ENCODE measurements around the gene BAZ1B.
"Not testable (repeated sequence)": the region's sequence is repeated elsewhere in the genome, so short reads cannot be mapped to it uniquely, and the experiment has no call there.

Gene BAZ1B

DNA sequence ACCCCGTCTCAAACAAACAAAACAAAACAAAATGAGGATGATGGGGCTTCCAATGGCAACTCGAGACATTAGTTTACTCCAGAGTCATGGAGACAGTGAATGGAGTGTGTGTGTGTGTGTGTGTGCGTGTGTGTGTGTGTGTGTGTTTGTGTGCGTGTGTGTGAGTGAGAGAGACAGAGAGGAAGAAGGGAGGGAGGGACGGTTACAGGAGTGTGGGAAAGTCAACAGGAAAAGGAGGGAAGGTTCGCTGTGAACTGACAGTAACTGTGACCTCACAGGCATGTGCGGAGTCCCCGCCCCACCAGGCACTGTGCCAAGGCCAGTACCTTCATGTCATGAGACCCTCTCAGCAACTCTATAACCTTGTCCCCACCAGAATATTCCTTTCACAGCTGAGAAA lies 102.1 kb downstream of the BAZ1B start:
- DNase-seq (ENCODE audit: low read depth); H3K4me3 ChIP-seq (ENCODE audit: low read length): not testable (repeated sequence)

DNA sequence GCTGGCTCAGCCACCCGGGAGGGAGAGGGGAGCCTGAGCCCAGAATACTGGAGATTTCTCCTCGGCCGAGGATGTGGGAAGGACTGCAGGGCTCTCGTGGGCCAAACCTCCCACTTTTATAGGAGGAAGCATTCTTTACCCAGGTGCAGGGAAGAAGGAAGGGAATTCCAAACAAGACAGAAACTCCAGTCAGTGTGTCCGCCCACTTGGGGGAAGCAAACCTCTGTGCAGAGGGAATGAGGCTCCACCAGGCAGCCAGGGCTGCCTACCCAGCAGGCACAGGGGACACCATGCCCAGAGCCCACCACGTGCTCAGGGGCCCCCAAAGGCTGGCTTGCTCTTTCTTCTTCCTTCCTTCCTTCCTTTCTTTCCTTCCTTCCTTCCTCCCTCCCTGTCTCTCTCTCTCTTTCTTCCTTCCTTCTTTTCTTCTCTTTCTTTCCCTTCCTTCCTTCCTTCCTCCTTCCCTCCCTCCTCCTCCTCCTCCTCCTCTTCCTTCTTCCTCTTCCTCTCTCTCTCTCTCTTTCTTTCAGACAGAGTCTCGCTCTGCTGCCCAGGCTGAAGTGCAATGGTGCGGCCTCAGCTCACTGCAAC lies 103.9 kb downstream of the BAZ1B start:
- Histone ChIP-seq H3K27me3 (replicated peaks; ENCODE audit: control insufficient read depth, insufficient read depth, low read length) (peaks cover 6% of the 10 kb centered on the region), H3K4me1 (ENCODE audit: control insufficient read depth, insufficient read depth, low read length) (no peaks in the 10 kb centered on the region), H3K4me3 (ENCODE audit: low read length) (no peak overlapping the region), H3K9ac (ENCODE audit: low read length) (no peak overlapping the region), H3K9me3 (ENCODE audit: control insufficient read depth, low read length) (no peaks in the 10 kb centered on the region), H3K36me3 (ENCODE audit: control insufficient read depth, insufficient read depth, low read length, severe bottlenecking) (no peaks in the 10 kb centered on the region)
- DNase-seq (ENCODE audit: low read depth) = no peak

More for the DNA sequence above, 102.1 kb downstream of the BAZ1B start:
- not testable (repeated sequence) for H3K9ac ChIP-seq (ENCODE audit: low read length); H3K36me3 ChIP-seq (ENCODE audit: control insufficient read depth, insufficient read depth, low read length, severe bottlenecking); H3K27me3 ChIP-seq (replicated peaks; ENCODE audit: control insufficient read depth, insufficient read depth, low read length); H3K4me1 ChIP-seq (ENCODE audit: control insufficient read depth, insufficient read depth, low read length); H3K9me3 ChIP-seq (ENCODE audit: control insufficient read depth, low read length)

DNA sequence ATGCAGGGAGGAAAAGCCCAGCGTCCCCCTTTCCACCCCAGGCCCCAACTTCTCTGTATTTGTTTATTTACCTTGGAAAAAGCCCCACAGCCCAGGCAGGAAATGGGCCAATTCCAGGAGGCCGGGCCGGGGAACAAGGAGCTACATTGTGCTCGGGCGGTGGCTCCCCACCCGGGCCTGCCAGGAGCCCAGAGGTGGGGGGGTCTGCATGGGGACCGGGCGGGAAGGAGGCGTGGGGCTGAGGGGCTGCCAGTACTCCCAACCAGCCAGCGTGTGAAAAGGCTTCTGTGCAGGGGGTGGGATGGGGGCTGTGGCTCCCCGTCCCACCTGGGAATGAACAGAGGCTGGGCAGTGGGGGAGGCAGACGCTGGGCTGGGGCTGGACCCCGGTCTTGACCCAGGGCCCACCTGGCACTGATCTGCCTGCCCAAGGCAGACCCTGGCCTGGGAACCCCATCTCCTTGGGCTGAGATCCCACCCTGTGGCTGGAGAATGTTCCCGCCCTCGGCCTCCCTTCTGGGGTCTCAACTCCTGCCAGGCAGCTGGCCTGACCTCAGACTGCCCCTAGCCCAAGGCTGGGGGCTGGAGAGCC lies 111.5 kb downstream of the BAZ1B start:
- not testable (repeated sequence) for H3K9ac ChIP-seq (ENCODE audit: low read length); H3K4me1 ChIP-seq (ENCODE audit: control insufficient read depth, insufficient read depth, low read length); H3K9me3 ChIP-seq (ENCODE audit: control insufficient read depth, low read length); H3K4me3 ChIP-seq (ENCODE audit: low read length); H3K27me3 ChIP-seq (replicated peaks; ENCODE audit: control insufficient read depth, insufficient read depth, low read length); H3K36me3 ChIP-seq (ENCODE audit: control insufficient read depth, insufficient read depth, low read length, severe bottlenecking)
- DNase-seq (ENCODE audit: low read depth) = peak; percentile 58

DNA sequence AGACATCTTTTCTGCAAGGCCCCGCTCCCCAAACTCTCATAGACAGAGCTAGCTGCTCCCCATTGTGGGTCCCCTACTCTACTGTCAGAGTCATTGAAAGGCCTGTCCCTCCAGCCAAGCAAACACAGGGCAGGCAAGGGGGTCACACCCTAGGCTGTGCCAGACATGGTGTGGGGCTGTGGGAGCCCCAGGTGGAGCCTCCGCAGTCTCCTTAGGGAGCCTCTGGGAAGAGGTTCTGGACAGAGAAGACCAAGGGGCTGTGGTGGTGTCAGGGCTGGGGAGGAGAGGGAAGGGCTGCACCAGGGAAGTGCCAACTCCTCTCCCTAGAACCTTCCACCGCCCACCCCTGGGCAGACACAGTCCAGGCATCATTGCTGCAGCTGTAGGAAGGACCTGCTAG lies 117.2 kb downstream of the BAZ1B start:
- H3K9me3 ChIP-seq (ENCODE audit: control insufficient read depth, low read length); H3K4me1 ChIP-seq (ENCODE audit: control insufficient read depth, insufficient read depth, low read length); H3K27me3 ChIP-seq (replicated peaks; ENCODE audit: control insufficient read depth, insufficient read depth, low read length); H3K36me3 ChIP-seq (ENCODE audit: control insufficient read depth, insufficient read depth, low read length, severe bottlenecking); H3K4me3 ChIP-seq (ENCODE audit: low read length); DNase-seq (ENCODE audit: low read depth); H3K9ac ChIP-seq (ENCODE audit: low read length): not testable (repeated sequence)

DNA sequence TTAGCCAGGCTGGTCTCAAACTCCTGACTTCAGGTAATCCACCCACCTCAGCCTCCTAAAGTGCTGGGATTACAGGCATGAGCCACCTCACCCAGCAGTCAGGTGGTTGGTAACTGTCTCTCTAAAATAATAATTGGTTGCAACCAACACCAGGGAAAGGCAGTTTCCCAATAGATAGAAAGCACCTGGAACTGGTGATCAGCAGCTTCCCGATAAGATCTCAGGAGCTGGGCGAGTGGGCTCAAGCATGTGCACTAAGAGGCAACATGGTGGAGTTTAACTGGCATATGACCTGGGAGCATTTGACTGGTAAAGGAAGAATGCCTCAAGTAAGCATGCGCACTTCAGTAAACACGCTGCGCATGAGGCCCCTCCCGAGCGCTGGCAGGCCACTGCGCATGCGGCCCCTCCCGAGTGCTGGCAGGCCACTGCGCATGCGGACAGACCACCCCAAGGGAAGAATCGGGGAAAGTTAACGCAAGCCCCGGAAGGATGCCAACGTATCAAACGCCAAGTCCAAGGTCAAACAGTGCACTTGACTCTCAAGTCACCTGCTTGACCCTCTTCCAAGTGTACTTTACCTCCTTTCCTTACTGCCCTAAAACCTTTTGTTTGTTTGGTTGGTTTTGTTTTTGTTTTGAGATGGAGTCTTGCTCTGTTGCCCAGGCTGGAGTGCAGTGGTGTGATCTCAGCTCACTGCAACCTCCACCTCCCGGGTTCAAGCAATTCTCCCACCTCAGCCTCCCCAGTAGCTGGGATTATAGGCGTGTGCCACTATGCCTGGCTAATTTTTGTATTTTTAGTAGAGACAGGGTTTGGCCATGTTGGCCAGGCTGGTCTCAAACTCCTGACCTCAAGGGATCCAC lies 122.7 kb downstream of the BAZ1B start:
- not testable (repeated sequence) for H3K4me1 ChIP-seq (ENCODE audit: control insufficient read depth, insufficient read depth, low read length); H3K9me3 ChIP-seq (ENCODE audit: control insufficient read depth, low read length); H3K27me3 ChIP-seq (replicated peaks; ENCODE audit: control insufficient read depth, insufficient read depth, low read length); H3K9ac ChIP-seq (ENCODE audit: low read length); H3K36me3 ChIP-seq (ENCODE audit: control insufficient read depth, insufficient read depth, low read length, severe bottlenecking)
- peak; percentile 86 for DNase-seq (ENCODE audit: low read depth)
- peak overlapping the region; percentile 5 for H3K4me3 ChIP-seq (ENCODE audit: low read length)

DNA sequence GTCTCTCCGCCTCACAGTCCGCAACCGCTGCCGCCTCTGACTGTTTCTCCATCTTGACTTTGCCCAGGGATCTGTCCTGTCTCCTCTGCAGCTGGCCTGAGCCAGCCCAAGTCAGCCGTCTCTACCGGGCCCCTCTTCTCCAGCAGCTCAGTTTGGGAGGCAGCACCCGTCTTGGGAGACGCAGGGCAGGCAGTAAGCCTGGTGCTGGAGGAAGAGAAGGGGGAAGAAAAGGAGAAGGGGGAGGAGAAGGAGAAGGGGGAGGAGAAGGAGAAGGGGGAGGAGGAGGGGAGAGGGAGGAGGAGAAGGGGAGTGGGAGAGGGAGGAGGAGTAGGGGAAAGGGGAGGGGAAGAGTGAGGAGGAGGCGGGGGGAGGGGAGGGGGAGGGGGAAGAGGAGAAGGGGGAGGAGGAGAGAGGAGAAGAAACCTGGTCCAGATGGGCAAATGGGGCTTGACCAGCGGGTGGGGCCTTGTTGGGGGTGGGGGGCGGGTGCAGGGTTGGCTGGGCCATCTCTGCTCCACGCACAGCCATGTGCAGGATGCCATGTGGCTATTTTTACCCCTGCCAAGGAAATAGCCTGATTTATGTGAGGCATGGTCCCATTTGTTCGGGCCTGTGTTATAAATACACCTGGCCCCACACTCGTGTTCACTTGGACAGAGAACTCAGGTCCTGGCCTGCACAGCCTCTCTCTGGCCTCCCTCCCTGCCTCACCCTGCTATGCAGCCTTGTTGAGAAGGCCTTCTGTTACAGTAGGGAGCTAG lies 124.4 kb downstream of the BAZ1B start:
- Histone ChIP-seq H3K4me3 (ENCODE audit: low read length) (peak overlapping the region; percentile 77), H3K4me1 (ENCODE audit: control insufficient read depth, insufficient read depth, low read length) (peaks cover 15% of the 10 kb centered on the region), H3K36me3 (ENCODE audit: control insufficient read depth, insufficient read depth, low read length, severe bottlenecking) (no peaks in the 10 kb centered on the region), H3K27me3 (replicated peaks; ENCODE audit: control insufficient read depth, insufficient read depth, low read length) (no peaks in the 10 kb centered on the region), H3K9me3 (ENCODE audit: control insufficient read depth, low read length) (no peaks in the 10 kb centered on the region), H3K9ac (ENCODE audit: low read length) (peak overlapping the region; percentile 85)
- no peak for DNase-seq (ENCODE audit: low read depth)

DNA sequence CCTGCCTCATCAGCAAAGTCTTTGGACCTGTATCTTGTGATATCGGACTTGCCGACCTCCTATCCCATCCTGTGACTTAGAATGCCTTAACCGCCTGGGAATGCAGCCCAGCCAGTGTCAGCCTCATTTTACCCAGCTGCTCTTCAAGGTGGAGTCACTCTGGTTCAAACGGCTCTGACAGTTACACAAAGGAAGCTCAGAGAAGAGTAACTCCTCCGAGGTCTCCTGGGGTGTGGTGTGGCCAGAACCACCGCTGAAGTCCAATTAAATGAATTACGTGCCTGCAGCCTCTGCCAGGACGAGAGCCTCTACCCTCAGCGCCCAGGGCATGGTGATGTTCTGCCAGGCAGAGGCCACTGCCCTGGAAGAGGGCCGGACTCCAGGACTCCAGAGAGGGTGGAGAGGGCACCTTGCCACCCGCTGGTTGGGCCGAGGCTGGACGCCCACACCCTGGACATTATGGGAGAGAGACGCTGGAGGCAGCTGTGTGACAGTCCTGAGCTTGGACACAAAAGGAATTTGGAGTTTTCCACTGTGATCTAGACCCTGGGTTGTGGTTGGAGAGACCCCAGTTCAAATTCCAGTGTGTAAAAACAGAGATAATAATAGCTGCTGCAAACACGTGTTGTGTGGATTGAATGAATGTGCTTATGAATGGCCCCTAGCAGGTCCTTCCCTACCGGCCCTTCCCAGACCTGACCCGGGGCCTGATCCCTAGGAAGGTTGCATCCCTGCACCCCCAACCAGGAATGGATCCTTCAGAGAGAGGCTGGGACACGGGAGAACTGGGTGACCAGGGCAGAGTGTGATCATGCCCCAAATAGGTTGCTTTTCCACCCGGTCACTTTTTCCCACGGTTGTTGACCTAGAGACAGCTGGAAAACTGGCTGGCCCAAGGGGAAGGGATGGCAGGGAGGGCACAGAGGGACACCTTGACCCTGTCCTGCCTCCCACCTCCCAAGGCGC lies 126.3 kb downstream of the BAZ1B start:
- DNase-seq (ENCODE audit: low read depth) = no peak
- Histone ChIP-seq H3K36me3 (ENCODE audit: control insufficient read depth, insufficient read depth, low read length, severe bottlenecking) (no peaks in the 10 kb centered on the region), H3K9me3 (ENCODE audit: control insufficient read depth, low read length) (peaks cover 9% of the 10 kb centered on the region), H3K27me3 (replicated peaks; ENCODE audit: control insufficient read depth, insufficient read depth, low read length) (no peaks in the 10 kb centered on the region), H3K9ac (ENCODE audit: low read length) (peak overlapping the region; percentile 69), H3K4me3 (ENCODE audit: low read length) (peak overlapping the region; percentile 66), H3K4me1 (ENCODE audit: control insufficient read depth, insufficient read depth, low read length) (peaks cover 15% of the 10 kb centered on the region)

DNA sequence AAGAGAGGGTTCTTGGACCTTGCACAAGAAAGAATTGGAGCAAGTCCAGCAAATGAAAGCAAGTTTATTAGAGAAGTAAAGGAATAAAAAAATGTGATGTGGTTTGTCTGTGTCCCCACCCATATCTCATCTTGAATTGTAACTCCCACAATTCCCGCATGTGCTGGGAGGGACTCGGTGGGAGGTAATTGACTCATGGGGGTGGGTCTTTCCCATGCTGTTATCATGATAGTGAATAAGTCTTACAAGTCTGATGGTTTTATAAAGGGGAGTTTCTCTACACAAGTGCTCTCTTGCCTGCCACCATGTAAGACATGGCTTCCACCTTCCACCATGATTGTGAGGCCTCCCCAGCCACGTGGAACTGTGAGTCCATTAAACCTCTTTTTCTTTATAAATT lies 127.7 kb downstream of the BAZ1B start:
- Histone ChIP-seq H3K36me3 (ENCODE audit: control insufficient read depth, insufficient read depth, low read length, severe bottlenecking) (no peaks in the 10 kb centered on the region), H3K4me3 (ENCODE audit: low read length) (no peak overlapping the region), H3K4me1 (ENCODE audit: control insufficient read depth, insufficient read depth, low read length) (peaks cover 15% of the 10 kb centered on the region), H3K9ac (ENCODE audit: low read length) (no peak overlapping the region), H3K27me3 (replicated peaks; ENCODE audit: control insufficient read depth, insufficient read depth, low read length) (no peaks in the 10 kb centered on the region), H3K9me3 (ENCODE audit: control insufficient read depth, low read length) (peaks cover 16% of the 10 kb centered on the region)
- DNase-seq (ENCODE audit: low read depth) = no peak

DNA sequence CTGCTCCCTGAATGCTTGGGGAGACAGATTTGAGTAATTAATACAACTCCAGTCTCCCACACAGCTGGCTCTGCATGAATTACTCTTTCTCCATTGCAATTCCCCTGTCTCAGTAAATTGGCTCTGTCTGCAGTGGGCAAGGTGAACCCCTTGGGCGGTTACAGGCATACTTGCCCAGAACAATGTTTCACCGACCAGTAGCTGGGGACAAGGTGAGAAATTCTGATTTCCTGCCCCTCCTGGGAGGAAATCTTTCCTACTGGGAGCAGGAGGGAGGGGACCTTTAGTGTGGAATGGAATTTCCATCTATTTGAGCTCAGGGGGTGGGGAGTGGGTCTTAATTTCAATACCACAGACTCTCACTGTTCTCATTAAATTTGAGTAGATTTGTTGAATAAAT lies 130.7 kb downstream of the BAZ1B start:
- peaks cover 40% of the 10 kb centered on the region for H3K9me3 ChIP-seq (ENCODE audit: control insufficient read depth, low read length)
- peaks cover 15% of the 10 kb centered on the region for H3K4me1 ChIP-seq (ENCODE audit: control insufficient read depth, insufficient read depth, low read length)

More for the DNA sequence above, 130.7 kb downstream of the BAZ1B start:
- Histone ChIP-seq H3K4me3 (ENCODE audit: low read length) (no peak overlapping the region), H3K9ac (ENCODE audit: low read length) (no peak overlapping the region), H3K36me3 (ENCODE audit: control insufficient read depth, insufficient read depth, low read length, severe bottlenecking) (no peaks in the 10 kb centered on the region), H3K27me3 (replicated peaks; ENCODE audit: control insufficient read depth, insufficient read depth, low read length) (no peaks in the 10 kb centered on the region)
- no peak for DNase-seq (ENCODE audit: low read depth)
